WTC11 (cell line): ENCODE results near the gene ERP44. TPM values are rescaled to one million over a fixed set of nuclear protein-coding genes. Genes with fewer than 3 reads are reported as not detected.

ENCODE experiments used
- ATAC-seq: fragments of 200-7000 bp; cut with Tn5 transposase; 2 replicates; pipeline ENCODE4 v1.10.0; 2021; ENCODE audit warnings: mild to moderate bottlenecking, moderate library complexity
- CTCF ChIA-PET: fragments of 300-600 bp; sonication (Branson Sonifier 250); formaldehyde crosslinking; loops from one replicate; lab custom pipeline; 2021; ENCODE audit warnings: antibody characterized with exemption; lab: Charles Lee
- POLR2A ChIA-PET: fragments of 350-600 bp; sonication (Branson Sonifier 250); formaldehyde crosslinking; loops from one replicate; lab custom pipeline; 2021; ENCODE audit warnings: antibody characterized with exemption; lab: Charles Lee
- DNase-seq: peaks from one replicate; pipeline ENCODE4 v3.0.0; 2021; ENCODE audit warnings: low spot score
- H3K27ac Mint-ChIP-seq: 2 replicates; pipeline ENCODE4 v1.8.0; 2021; ENCODE audit warnings: mixed read lengths
- H3K27me3 Mint-ChIP-seq: 2 replicates; pipeline ENCODE4 v1.8.0; 2021; ENCODE audit warnings: low read depth, mild to moderate bottlenecking, moderate library complexity, mixed read lengths
- H3K36me3 Mint-ChIP-seq: 2 replicates; pipeline ENCODE4 v1.8.0; 2021; ENCODE audit warnings: mixed read lengths
- H3K4me1 Mint-ChIP-seq: 2 replicates; pipeline ENCODE4 v1.8.0; 2022; ENCODE audit warnings: mixed read lengths
- H3K4me3 Mint-ChIP-seq: 2 replicates; pipeline ENCODE4 v1.8.0; 2021; ENCODE audit warnings: mild to moderate bottlenecking, moderate library complexity, mixed read lengths
- H3K9me3 Mint-ChIP-seq: 2 replicates; pipeline ENCODE4 v1.8.0; 2021; ENCODE audit warnings: mixed read lengths
- ATF1 ChIP-seq: sonication (generic); formaldehyde crosslinking; IDR thresholded peaks from 2 replicates; pipeline ENCODE4 v1.8.1; 2023; ENCODE audit warnings: mild to moderate bottlenecking, moderate library complexity, missing genetic modification reagents
- FOXP1 ChIP-seq: sonication (generic); formaldehyde crosslinking; IDR thresholded peaks from 2 replicates; pipeline ENCODE4 v1.8.0; 2022; ENCODE audit warnings: missing genetic modification reagents, mild to moderate bottlenecking, moderate library complexity, borderline replicate concordance
- GRHL2 ChIP-seq: fragments of 250-450 bp; sonication (Bioruptor Pico); IDR thresholded peaks from 2 replicates; pipeline ENCODE4 v1.8.0; 2022; ENCODE audit warnings: mild to moderate bottlenecking, moderate library complexity; ENCODE audit not compliant: insufficient replicate concordance, severe bottlenecking
- NFATC4 ChIP-seq: fragments of 250-450 bp; sonication (Bioruptor Pico); IDR thresholded peaks from 2 replicates; pipeline ENCODE4 v1.9.0; 2021; ENCODE audit warnings: mild to moderate bottlenecking
- NR1H2 ChIP-seq: sonication (generic); formaldehyde crosslinking; IDR thresholded peaks from 2 replicates; pipeline ENCODE4 v1.9.0; 2021; ENCODE audit warnings: mild to moderate bottlenecking, moderate library complexity, missing genetic modification reagents
- RORB ChIP-seq: fragments of 250-450 bp; sonication (Bioruptor Pico); IDR thresholded peaks from 2 replicates; pipeline ENCODE4 v1.9.0; 2021; ENCODE audit warnings: mild to moderate bottlenecking
- SMAD4 ChIP-seq: sonication (generic); formaldehyde crosslinking; IDR thresholded peaks from 2 replicates; pipeline ENCODE4 v1.8.0; 2022; ENCODE audit warnings: mild to moderate bottlenecking, missing genetic modification reagents
- SOX15 ChIP-seq: fragments of 250-450 bp; sonication (Bioruptor Pico); IDR thresholded peaks from 2 replicates; pipeline ENCODE4 v1.9.0; 2021; ENCODE audit warnings: mild to moderate bottlenecking
- TCF7 ChIP-seq: sonication (generic); formaldehyde crosslinking; IDR thresholded peaks from 2 replicates; pipeline ENCODE4 v1.8.0; 2022; ENCODE audit warnings: mild to moderate bottlenecking, low read depth, missing genetic modification reagents, moderate library complexity
- ZNF219 ChIP-seq: sonication (generic); formaldehyde crosslinking; IDR thresholded peaks from 2 replicates; pipeline ENCODE4 v1.8.0; 2023; ENCODE audit warnings: missing genetic modification reagents, mild to moderate bottlenecking, borderline replicate concordance
- ZNF671 ChIP-seq: fragments of 250-450 bp; sonication (Bioruptor Pico); IDR thresholded peaks from 2 replicates; pipeline ENCODE4 v1.8.0; 2021; ENCODE audit warnings: mild to moderate bottlenecking
- total RNA-seq: library from RNA; stranded (reverse); gene quantifications from 3 replicates; pipeline ENCODE4 v1.2.3, GENCODE V29; 2021
- TF ChIP-seq, protein P1 (sequence below): sonication (generic); formaldehyde crosslinking; IDR thresholded peaks from 2 replicates; pipeline ENCODE4 v1.8.0; 2022; ENCODE audit warnings: missing genetic modification reagents
- TF ChIP-seq, protein P2 (sequence below): sonication (generic); formaldehyde crosslinking; IDR thresholded peaks from 2 replicates; pipeline ENCODE4 v1.8.1; 2023; ENCODE audit warnings: mild to moderate bottlenecking, missing genetic modification reagents
- TF ChIP-seq, protein P3 (sequence below): sonication (generic); formaldehyde crosslinking; IDR thresholded peaks from 2 replicates; pipeline ENCODE4 v1.8.1; 2023; ENCODE audit warnings: mild to moderate bottlenecking, missing genetic modification reagents
- TF ChIP-seq, protein P4 (sequence below): sonication (generic); formaldehyde crosslinking; IDR thresholded peaks from 2 replicates; pipeline ENCODE4 v1.8.0; 2022; ENCODE audit warnings: mild to moderate bottlenecking, missing genetic modification reagents
- TF ChIP-seq, protein P5 (sequence below): fragments of 250-450 bp; sonication (Bioruptor Pico); IDR thresholded peaks from 2 replicates; pipeline ENCODE4 v1.9.0; 2021; ENCODE audit warnings: mild to moderate bottlenecking

Gene ERP44
- total RNA-seq, 1 experiment from 2014 or later = 13.7 TPM

DNA sequence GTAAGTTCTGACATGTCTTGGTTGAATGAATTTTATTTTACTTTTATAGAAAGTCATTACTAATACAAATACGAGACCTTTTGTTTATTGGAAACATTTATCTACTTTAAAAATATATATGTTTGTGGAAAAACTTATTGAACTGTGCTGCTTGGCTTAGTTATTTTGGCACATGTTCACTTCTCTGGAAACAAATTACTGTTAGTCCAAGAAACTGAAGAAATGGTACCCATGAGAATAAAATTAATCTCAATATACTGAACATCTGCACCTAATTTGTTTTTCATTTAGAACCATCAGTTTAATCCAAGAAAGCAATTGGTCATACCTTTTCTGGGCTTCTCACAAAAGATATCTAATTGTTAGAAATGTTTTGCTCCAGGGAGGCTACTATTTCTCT lies 32.4 kb upstream of the ERP44 start:
- Mint-ChIP-seq H3K27me3 (no peaks in the 10 kb centered on the region), H3K4me1 (peaks cover 2% of the 10 kb centered on the region; the same call in 1 of the 2 replicates), H3K27ac (no peak overlapping the region), H3K36me3 (peaks cover 6% of the 10 kb centered on the region), H3K4me3 (no peak overlapping the region), H3K9me3 (no peaks in the 10 kb centered on the region)
- no peak for TF ChIP-seq ZNF671 (CRISPR knock-in tag)
- TF ChIP-seq, protein P1, sequence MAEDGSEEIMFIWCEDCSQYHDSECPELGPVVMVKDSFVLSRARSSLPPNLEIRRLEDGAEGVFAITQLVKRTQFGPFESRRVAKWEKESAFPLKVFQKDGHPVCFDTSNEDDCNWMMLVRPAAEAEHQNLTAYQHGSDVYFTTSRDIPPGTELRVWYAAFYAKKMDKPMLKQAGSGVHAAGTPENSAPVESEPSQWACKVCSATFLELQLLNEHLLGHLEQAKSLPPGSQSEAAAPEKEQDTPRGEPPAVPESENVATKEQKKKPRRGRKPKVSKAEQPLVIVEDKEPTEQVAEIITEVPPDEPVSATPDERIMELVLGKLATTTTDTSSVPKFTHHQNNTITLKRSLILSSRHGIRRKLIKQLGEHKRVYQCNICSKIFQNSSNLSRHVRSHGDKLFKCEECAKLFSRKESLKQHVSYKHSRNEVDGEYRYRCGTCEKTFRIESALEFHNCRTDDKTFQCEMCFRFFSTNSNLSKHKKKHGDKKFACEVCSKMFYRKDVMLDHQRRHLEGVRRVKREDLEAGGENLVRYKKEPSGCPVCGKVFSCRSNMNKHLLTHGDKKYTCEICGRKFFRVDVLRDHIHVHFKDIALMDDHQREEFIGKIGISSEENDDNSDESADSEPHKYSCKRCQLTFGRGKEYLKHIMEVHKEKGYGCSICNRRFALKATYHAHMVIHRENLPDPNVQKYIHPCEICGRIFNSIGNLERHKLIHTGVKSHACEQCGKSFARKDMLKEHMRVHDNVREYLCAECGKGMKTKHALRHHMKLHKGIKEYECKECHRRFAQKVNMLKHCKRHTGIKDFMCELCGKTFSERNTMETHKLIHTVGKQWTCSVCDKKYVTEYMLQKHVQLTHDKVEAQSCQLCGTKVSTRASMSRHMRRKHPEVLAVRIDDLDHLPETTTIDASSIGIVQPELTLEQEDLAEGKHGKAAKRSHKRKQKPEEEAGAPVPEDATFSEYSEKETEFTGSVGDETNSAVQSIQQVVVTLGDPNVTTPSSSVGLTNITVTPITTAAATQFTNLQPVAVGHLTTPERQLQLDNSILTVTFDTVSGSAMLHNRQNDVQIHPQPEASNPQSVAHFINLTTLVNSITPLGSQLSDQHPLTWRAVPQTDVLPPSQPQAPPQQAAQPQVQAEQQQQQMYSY (CRISPR knock-in tag) = no peak
- TF ChIP-seq, protein P2, sequence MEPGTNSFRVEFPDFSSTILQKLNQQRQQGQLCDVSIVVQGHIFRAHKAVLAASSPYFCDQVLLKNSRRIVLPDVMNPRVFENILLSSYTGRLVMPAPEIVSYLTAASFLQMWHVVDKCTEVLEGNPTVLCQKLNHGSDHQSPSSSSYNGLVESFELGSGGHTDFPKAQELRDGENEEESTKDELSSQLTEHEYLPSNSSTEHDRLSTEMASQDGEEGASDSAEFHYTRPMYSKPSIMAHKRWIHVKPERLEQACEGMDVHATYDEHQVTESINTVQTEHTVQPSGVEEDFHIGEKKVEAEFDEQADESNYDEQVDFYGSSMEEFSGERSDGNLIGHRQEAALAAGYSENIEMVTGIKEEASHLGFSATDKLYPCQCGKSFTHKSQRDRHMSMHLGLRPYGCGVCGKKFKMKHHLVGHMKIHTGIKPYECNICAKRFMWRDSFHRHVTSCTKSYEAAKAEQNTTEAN (CRISPR knock-in tag) = no peak
- TF ChIP-seq ZNF219 (CRISPR knock-in tag) = no peak
- TF ChIP-seq ATF1 = no peak
- ATAC-seq (no peak), DNase-seq (no peak)
- ChIA-PET POLR2A (no interaction called here), CTCF (interaction anchor here (1.1 kb wide), 1 partner anchor 85 kb away, joined by 3 read pairs; no protein-coding TSS in a partner anchor)

DNA sequence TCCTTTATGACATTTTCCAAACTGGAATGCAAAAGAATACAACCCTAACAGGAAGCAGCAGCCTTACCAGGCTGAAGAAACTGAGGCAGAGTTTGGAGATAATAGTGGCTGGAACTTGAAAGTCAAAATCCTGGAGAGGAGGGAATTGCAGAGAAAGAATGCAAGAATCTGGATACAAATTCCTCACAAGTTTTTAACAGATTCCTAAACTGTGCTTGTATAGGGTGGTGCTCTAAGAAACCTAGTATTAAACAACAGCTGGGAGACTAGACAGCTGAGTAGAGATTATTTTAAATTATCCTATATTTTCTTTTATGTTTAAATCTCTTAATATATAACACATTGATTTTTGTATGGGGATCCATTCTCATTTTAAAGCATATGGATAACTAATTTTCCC lies 31.0 kb upstream of the ERP44 start:
- ATAC-seq (no peak), DNase-seq (no peak)
- Mint-ChIP-seq H3K4me3 (no peak overlapping the region), H3K27me3 (no peaks in the 10 kb centered on the region), H3K4me1 (peaks cover 2% of the 10 kb centered on the region; the same call in 1 of the 2 replicates), H3K27ac (no peak overlapping the region), H3K9me3 (no peaks in the 10 kb centered on the region), H3K36me3 (no peaks in the 10 kb centered on the region)
- TF ChIP-seq NR1H2 (CRISPR knock-in tag) = no peak
- TF ChIP-seq GRHL2 (CRISPR knock-in tag) = no peak
- CTCF ChIA-PET = no interaction called here
- POLR2A ChIA-PET = no interaction called here

DNA sequence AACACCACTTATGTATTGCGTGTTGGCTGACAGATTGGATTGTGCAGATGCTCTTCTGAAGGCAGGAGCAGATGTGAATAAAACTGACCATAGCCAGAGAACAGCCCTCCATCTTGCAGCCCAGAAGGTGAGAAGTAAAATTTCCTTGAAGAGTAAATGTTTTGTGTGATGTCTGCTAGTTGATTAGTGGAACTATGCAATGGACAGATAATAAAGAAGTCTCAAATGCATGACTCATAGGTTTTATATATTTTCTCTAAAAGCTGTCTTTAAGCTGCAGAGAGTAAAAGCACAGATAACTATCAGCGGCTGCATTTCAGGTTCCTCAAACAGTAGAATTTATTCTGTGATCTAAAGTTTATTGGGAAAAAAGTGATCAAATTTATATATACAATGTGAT lies 27.6 kb upstream of the ERP44 start:
- DNase-seq = no peak
- CTCF ChIA-PET = interaction anchor here (1.3 kb wide), 1 partner anchor 27 kb away, joined by 5 read pairs; the partner anchor contains the start of gene INVS
- POLR2A ChIA-PET = no interaction called here
- Mint-ChIP-seq H3K36me3 (no peaks in the 10 kb centered on the region), H3K9me3 (no peaks in the 10 kb centered on the region), H3K4me3 (no peak overlapping the region), H3K4me1 (peaks cover 2% of the 10 kb centered on the region; the same call in 1 of the 2 replicates), H3K27ac (no peak overlapping the region), H3K27me3 (no peaks in the 10 kb centered on the region)
- TF ChIP-seq RORB (CRISPR knock-in tag) = no peak
- no peak for TF ChIP-seq SMAD4 (CRISPR knock-in tag)
- no peak for TF ChIP-seq SOX15 (CRISPR knock-in tag)
- TF ChIP-seq ATF1 = no peak
- TF ChIP-seq, protein P3, sequence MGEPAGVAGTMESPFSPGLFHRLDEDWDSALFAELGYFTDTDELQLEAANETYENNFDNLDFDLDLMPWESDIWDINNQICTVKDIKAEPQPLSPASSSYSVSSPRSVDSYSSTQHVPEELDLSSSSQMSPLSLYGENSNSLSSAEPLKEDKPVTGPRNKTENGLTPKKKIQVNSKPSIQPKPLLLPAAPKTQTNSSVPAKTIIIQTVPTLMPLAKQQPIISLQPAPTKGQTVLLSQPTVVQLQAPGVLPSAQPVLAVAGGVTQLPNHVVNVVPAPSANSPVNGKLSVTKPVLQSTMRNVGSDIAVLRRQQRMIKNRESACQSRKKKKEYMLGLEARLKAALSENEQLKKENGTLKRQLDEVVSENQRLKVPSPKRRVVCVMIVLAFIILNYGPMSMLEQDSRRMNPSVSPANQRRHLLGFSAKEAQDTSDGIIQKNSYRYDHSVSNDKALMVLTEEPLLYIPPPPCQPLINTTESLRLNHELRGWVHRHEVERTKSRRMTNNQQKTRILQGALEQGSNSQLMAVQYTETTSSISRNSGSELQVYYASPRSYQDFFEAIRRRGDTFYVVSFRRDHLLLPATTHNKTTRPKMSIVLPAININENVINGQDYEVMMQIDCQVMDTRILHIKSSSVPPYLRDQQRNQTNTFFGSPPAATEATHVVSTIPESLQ (CRISPR knock-in tag) = no peak
- no peak for TF ChIP-seq FOXP1 (CRISPR knock-in tag)
- TF ChIP-seq NFATC4 (CRISPR knock-in tag) = no peak
- TF ChIP-seq TCF7 (CRISPR knock-in tag) = no peak
- TF ChIP-seq, protein P4, sequence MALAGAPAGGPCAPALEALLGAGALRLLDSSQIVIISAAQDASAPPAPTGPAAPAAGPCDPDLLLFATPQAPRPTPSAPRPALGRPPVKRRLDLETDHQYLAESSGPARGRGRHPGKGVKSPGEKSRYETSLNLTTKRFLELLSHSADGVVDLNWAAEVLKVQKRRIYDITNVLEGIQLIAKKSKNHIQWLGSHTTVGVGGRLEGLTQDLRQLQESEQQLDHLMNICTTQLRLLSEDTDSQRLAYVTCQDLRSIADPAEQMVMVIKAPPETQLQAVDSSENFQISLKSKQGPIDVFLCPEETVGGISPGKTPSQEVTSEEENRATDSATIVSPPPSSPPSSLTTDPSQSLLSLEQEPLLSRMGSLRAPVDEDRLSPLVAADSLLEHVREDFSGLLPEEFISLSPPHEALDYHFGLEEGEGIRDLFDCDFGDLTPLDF (CRISPR knock-in tag) = no peak
- TF ChIP-seq, protein P5, sequence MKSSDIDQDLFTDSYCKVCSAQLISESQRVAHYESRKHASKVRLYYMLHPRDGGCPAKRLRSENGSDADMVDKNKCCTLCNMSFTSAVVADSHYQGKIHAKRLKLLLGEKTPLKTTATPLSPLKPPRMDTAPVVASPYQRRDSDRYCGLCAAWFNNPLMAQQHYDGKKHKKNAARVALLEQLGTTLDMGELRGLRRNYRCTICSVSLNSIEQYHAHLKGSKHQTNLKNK = no peak
- ATAC-seq = no peak
